GM18951 (cell line): ENCODE results near the gene PHOSPHO2.

Experiments
- POLR2A ChIP-seq: IDR thresholded peaks from 4 replicates; pipeline ENCODE4 v1.6.1; 2011; ENCODE audit warnings: mild to moderate bottlenecking; ENCODE audit not compliant: insufficient read length, insufficient read depth; ENCODE audit errors: extremely low read depth
- in situ Hi-C: fragments of 300-500 bp; cut with MboI; formaldehyde crosslinking; loops from one replicate; pipeline ENCODE4 v1.12.0; 2022; ENCODE audit warnings: low sequenced_read_pairs, mixed read lengths, inconsistent platforms; ENCODE audit not compliant: unreplicated experiment

PHOSPHO2 gene, protein sequence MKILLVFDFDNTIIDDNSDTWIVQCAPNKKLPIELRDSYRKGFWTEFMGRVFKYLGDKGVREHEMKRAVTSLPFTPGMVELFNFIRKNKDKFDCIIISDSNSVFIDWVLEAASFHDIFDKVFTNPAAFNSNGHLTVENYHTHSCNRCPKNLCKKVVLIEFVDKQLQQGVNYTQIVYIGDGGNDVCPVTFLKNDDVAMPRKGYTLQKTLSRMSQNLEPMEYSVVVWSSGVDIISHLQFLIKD

DNA sequence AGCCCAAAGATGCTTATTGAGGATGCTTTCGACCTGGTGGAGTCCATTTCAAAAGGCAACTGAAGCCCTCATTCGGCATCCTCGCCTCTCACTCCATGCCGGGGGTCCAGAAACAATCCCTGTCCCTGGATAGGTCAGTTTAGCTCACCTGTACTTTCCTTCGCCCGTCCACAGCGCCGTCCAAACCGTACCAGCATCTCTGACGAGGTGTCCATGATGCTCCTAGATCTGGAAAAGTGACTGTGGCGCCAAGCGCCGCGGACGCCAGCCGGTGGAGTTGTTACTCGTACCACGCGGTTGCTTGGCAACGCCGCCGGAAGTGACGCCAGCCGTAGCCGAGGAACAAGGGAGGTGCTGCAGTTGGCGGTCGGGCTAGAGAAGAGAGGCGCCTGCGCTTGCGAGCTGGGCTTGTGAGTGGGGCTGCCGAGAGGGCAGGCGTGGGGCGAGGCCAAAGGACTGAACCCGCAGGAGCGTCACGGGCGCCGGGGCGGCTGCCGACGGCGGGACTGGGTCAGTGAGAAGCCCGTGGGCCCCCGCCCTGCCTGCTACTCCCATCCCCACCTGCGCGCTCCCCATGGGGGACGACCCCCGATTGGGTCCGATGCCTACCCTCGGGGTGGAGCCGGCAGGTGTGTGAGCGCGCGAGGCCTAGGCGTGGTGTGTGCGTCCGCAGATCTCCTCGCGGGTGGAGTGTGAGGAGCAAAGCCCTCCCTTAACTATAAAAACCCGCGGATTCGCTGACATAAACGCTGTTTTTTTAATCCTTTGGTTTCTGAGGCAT lies at the start of gene PHOSPHO2, which contains the start of gene CFAP210:
TSS of gene PHOSPHO2 (plus strand) at position 357 of the 781 bp plus-strand sequence. CDS start 6,503 bp downstream, outside the sequence.
TSS of gene CFAP210 (minus strand) at position 293 of the 781 bp plus-strand sequence. CDS start at position 215, 78 bp downstream.
- in situ Hi-C loops: no loop called here
- TF ChIP-seq POLR2A: peak; percentile 88

GRCh38 chr2:169647496-169647895 lies 46.8 kb upstream of the PHOSPHO2 start:
- no peak for TF ChIP-seq POLR2A
- in situ Hi-C loops: no loop called here

GRCh38 chr2:169649278-169649677 lies 45.0 kb upstream of the PHOSPHO2 start:
- in situ Hi-C loops: no loop called here
- no peak for TF ChIP-seq POLR2A

DNA sequence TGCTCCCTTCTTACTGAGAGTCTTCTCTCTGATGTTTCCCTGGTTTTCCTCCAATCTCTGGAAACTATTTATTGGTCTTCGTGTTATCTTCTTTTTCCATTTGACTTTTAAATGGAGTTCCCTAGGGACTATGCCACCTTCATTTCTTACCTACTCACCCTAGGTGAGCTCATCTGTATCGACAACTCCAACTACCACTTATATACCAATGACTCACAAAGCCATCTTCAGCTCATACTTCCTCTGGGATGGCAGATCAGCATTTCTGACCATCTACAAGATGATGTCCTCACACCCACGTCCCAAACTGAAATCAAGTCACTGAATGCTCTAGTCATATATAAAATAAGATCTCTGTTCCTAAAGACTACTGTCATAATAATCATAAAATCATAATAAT lies 40.6 kb upstream of the PHOSPHO2 start:
- in situ Hi-C loops: loop anchor here (10.0 kb wide), 1 partner anchor 229 kb away; no protein-coding TSS in a partner anchor
- no peak for TF ChIP-seq POLR2A

- no peak for TF ChIP-seq POLR2A
- in situ Hi-C loops: loop anchor here (10.0 kb wide), 1 partner anchor 231 kb away; no protein-coding TSS in a partner anchor
Measured at GRCh38 chr2:169656164-169656563, 38.1 kb upstream of the PHOSPHO2 start.

DNA sequence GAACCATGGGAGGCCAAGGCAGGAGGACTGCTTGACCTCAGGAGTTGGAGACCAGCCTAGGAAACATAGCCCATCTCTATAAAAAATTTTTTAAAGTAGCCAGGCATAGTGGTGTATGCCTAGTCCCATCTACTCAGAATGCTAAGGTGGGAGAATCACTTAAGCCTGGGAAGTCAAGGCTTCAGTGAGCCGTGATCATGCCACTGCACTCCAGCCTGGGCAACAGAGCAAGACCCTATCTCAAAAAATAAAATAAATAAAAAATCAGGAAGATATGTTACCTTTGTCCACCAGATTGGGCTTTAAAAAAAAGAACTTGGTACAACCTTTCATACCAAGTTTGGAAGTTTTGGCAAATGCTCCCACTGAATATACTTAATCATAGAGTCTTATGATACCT lies 35.4 kb upstream of the PHOSPHO2 start:
- in situ Hi-C loops: loop anchor here (10.0 kb wide), 1 partner anchor 234 kb away; no protein-coding TSS in a partner anchor
- TF ChIP-seq POLR2A: no peak

- in situ Hi-C loops: loop anchor here (10.0 kb wide), 1 partner anchor 235 kb away; no protein-coding TSS in a partner anchor
- TF ChIP-seq POLR2A: no peak
Measured at GRCh38 chr2:169659320-169659719, 34.9 kb upstream of the PHOSPHO2 start.

GRCh38 chr2:169661265-169661664 lies 33.0 kb upstream of the PHOSPHO2 start:
- no peak for TF ChIP-seq POLR2A
- in situ Hi-C loops: no loop called here

DNA sequence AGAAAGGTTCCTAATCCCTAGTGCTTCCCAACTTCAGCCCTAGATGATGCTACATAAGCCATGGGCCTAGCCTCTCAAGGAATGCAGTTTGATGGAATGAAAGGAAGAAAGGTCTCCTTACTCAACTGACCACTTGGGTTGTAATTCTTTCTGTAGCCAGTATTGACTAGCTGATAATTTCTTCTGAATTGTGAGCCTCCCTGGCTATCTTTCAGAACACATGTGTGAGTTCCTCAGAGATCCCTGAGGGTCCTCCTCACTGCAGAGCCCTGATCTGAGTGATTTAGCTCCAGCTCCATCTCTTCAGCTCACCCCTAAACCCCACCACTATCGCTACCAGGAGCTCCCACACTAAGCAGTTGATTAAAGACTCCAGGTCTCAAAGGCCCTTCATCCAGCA lies 31.5 kb upstream of the PHOSPHO2 start:
- no peak for TF ChIP-seq POLR2A
- in situ Hi-C loops: no loop called here

- TF ChIP-seq POLR2A: no peak
- in situ Hi-C loops: no loop called here
Measured at GRCh38 chr2:169663247-169663646, 31.0 kb upstream of the PHOSPHO2 start.

DNA sequence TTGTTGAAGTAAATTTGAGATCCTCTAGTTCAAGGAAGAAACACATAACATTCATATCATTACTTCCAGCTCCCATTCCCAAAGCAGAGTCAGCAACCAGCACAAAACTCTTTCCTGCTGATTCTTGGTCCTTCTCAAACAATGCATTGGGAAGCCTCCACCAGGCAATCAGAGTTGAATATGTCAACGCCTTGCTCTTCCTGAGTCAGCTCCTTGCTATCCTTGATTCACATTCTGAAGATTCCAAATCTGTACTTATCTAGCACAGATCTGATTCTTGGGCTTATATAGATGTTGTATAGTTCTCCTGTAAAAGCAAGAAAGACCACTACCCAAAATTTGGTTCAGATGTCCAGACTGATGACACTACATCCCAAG lies 29.7 kb upstream of the PHOSPHO2 start:
- TF ChIP-seq POLR2A: no peak
- in situ Hi-C loops: no loop called here

DNA sequence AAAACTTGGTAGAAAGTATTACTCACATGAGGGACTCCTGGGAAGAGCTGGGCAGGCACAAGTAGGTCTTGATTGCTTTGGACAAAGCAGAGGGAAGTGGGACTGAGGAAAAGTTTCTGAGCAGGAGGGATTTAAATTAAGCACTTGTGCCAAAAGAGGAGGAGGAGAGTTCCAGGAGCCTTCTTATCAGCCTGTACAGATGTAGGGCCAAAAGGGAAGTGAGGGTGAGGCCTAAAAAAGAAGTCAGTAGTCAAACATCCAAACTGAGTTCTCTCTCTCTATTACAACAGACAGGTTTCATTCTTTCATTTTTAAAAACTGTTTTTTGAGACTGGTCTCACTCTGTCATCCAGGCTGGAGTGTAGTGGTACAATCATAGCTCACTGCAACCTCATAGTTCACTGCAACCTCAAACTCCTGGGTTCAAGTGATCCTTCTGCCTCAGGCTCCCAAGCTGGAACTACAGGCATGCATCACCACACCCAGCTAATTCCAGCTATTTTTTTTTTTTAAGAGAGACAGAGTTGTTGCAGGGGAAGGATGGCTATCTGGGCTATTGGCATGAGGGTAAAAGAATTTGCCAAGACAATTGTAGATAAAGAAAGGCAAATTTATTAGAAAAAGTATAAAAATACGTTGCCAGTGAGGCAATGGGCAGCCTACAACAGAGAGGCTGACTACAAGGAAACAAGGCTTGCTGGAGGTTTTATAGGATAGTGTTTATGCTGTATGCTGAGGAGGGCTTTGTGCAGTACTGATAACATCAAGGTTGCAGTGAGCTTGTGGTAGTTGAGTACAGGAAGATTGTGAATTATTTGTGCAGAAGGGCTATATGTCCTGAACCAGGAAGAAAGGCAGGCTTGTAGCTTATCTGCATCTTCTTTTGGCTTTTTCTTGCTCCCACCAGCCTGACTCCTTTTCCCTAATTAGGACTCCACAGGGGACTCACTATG lies 29.0 kb upstream of the PHOSPHO2 start:
- TF ChIP-seq POLR2A: no peak
- in situ Hi-C loops: no loop called here

DNA sequence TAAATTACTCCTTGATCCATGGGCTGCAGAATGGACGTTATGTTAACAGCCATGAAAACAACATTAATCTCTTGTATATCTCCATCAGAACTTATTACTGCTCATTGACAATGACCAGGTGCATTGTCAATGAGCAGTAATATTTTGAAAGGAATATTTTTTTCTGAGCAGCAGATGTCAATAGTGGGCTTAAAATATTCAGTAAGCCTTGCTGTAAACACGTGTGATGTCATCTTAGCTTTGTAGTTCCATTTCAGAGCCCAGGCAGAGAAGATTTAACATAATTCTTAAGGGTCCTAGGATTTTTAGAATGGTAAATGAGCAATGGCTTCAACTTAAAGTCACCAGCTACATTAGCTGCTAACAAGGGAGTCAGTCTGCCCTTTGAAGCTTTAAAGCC lies 26.7 kb upstream of the PHOSPHO2 start:
- TF ChIP-seq POLR2A: no peak
- in situ Hi-C loops: no loop called here
